ENCODE measurements around the gene EBP. TPM values are rescaled to one million over a fixed set of nuclear protein-coding genes. Genes with fewer than 3 reads are reported as not detected.

Gene EBP
- total and polyA plus RNA-seq, 2 of the 8 experiments (the other 6 are each of a cell fraction or from before 2014, with no cell fraction given), result 143 to 286 TPM

GRCh38 chrX:48478806-48479205 is 42.8 kb upstream of the EBP start:
- no peak overlapping the region for H3K56ac ChIP-seq (replicated peaks; ENCODE audit: insufficient read length, low read depth, low read length)
- no peak for DNase-seq (ENCODE audit: low read depth in 1 of 2, low spot score in 2 of 2)
- no peak overlapping the region for H3K4me2 ChIP-seq (ENCODE audit: insufficient read depth in 1 of 2, low read depth in 2 of 2, low read length in 2 of 2)
- H2BK120ac ChIP-seq (replicated peaks; ENCODE audit: low read depth, low read length), result no peak overlapping the region
- H4K91ac ChIP-seq (replicated peaks; ENCODE audit: insufficient read length, low read length), result no peak overlapping the region
- WGBS, 2 experiments (ENCODE audit: extremely low coverage in 1 of 2, insufficient coverage in 1 of 2, insufficient read length in 1 of 2, insufficient replicate concordance in 2 of 2, low coverage in 1 of 2, low lambda C conversion rate in 2 of 2, missing lambda C conversion rate in 1 of 2), result 92% methylated on average over 4 of the region's 5 CpGs; no CpG with 5 or more reads in 1 of the 2 experiments
- H3K9ac ChIP-seq (replicated peaks in 1 of 4; ENCODE audit: extremely low read depth in 1 of 4, low read depth in 3 of 4, low read length in 3 of 4), result no peak overlapping the region
- no peak overlapping the region for H3K18ac ChIP-seq (ENCODE audit: extremely low read depth, low read length)
- H3K27ac ChIP-seq (ENCODE audit: low read depth, low read length), result no peak overlapping the region
- H2BK15ac ChIP-seq (ENCODE audit: low read length), result no peak overlapping the region
- ChIA-PET CTCF (ENCODE audit: partially characterized antibody) (no interaction called here), POLR2A (ENCODE audit: partially characterized antibody) (no interaction called here)
- peaks cover under 1 to 3% (median under 1%) of the 10 kb centered on the region in 4 experiments; a peak in 3 of 7 replicates for H3K4me1 ChIP-seq (replicated peaks in 1 of 4; ENCODE audit: control insufficient read depth in 3 of 4, insufficient read depth in 4 of 4, low read length in 3 of 4)
- no peak overlapping the region for H2AFZ ChIP-seq (ENCODE audit: low read length)
- no peak overlapping the region for H3K14ac ChIP-seq (ENCODE audit: insufficient read length)
- no peak overlapping the region for H3K4ac ChIP-seq (replicated peaks; ENCODE audit: insufficient read length, low read depth, low read length)
- no peaks in the 10 kb centered on the region for H3K9me3 ChIP-seq (ENCODE audit: insufficient read depth in 2 of 2, low read depth in 1 of 2, low read length in 1 of 2)
- H2AK5ac ChIP-seq (ENCODE audit: low read depth, low read length), result no peak overlapping the region
- no peak overlapping the region for H3K4me3 ChIP-seq (ENCODE audit: extremely low read depth in 1 of 4, insufficient read depth in 2 of 4, low read depth in 3 of 4, low read length in 4 of 4)
- no peak overlapping the region for H2BK20ac ChIP-seq (ENCODE audit: low read length)
- H4K5ac ChIP-seq (ENCODE audit: insufficient read length, low read depth, low read length), result no peak overlapping the region
- peaks cover 0 to 24% of the 10 kb centered on the region in 2 experiments; a peak in 2 of 4 replicates for H3K79me2 ChIP-seq (ENCODE audit: control insufficient read depth in 1 of 2, insufficient read depth in 2 of 2, low read length in 2 of 2)
- no peak overlapping the region for H4K8ac ChIP-seq (ENCODE audit: extremely low read depth, insufficient read depth, low read length)
- no peaks in the 10 kb centered on the region for H3K79me1 ChIP-seq (ENCODE audit: low read depth, low read length)
- H3K23ac ChIP-seq (ENCODE audit: insufficient read length), result no peak overlapping the region
- FAIRE-seq, result no peak
- H3K36me3 ChIP-seq (ENCODE audit: control insufficient read depth in 2 of 4, insufficient read depth in 4 of 4, low read length in 3 of 4), result peaks cover 0 to 16% (median 5%) of the 10 kb centered on the region in 4 experiments; a peak in 5 of 8 replicates
- no peak overlapping the region for H2BK5ac ChIP-seq (ENCODE audit: low read depth, low read length)
- no peaks in the 10 kb centered on the region for H3K27me3 ChIP-seq (replicated peaks in 1 of 4; ENCODE audit: control insufficient read depth in 3 of 4, extremely low read depth in 1 of 4, insufficient read depth in 3 of 4, low read length in 3 of 4)
- peaks cover 3% of the 10 kb centered on the region; the same call in 1 of the 2 replicates for H3K23me2 ChIP-seq (ENCODE audit: low read depth, low read length)
- no peak overlapping the region for H2BK12ac ChIP-seq (ENCODE audit: low read depth, low read length)
- peaks cover 0 to 7% of the 10 kb centered on the region in 2 experiments for H4K20me1 ChIP-seq (replicated peaks in 1 of 2; ENCODE audit: control insufficient read depth in 1 of 2, insufficient read depth in 2 of 2, low read length in 2 of 2)
- TF ChIP-seq USF2 (IDR thresholded peaks at IDR 0.05; ENCODE audit: low read length) (no peak), RAD21 (IDR thresholded peaks at IDR 0.05 in 1 of 2, conservative IDR thresholded peaks at IDR 0.05 in 1 of 2; ENCODE audit: low read depth in 2 of 2, low read length in 2 of 2) (no peak), ATF2 (IDR thresholded peaks at IDR 0.05; ENCODE audit: low read length) (no peak), CHD2 (IDR thresholded peaks at IDR 0.05; ENCODE audit: low read length) (no peak), CHD1 (IDR thresholded peaks at IDR 0.05; ENCODE audit: low read depth, low read length) (no peak), BRCA1 (IDR thresholded peaks at IDR 0.05; ENCODE audit: low read depth, low read length) (no peak), POU5F1 (IDR thresholded peaks at IDR 0.05; ENCODE audit: low read depth, low read length) (no peak), JUN (IDR thresholded peaks at IDR 0.05; ENCODE audit: low read depth, low read length) (no peak), TAF7 (optimal IDR thresholded peaks at IDR 0.05; ENCODE audit: borderline replicate concordance, low read depth, low read length) (no peak), CREB1 (IDR thresholded peaks at IDR 0.05) (no peak), POLR2AphosphoS5 (IDR thresholded peaks at IDR 0.05; ENCODE audit: low read depth, low read length) (no peak), EGR1 (IDR thresholded peaks at IDR 0.05; ENCODE audit: borderline replicate concordance, low read depth, low read length) (no peak), POLR2A (IDR thresholded peaks at IDR 0.05; ENCODE audit: control extremely low read depth in 1 of 2, low read depth in 2 of 2, low read length in 2 of 2) (no peak)
